HEK293 (cell line): Measurements from ENCODE around the gene SELENOI.
A peak's percentile ranks its signal among the peaks of the same experiment; 100 is the strongest.

Experiments used
- CTCF ChIA-PET: fragments of 350-600 bp; formaldehyde crosslinking; extraction: SDS; loops from one replicate; lab custom pipeline; 2021; ENCODE audit warnings: antibody characterized with exemption; lab: Yijun Ruan, JAX
- POLR2A ChIA-PET: fragments of 300-600 bp; formaldehyde crosslinking; extraction: SDS; loops from one replicate; lab custom pipeline; 2020; ENCODE audit warnings: antibody characterized with exemption, inconsistent platforms; lab: Yijun Ruan, JAX
- H3K27ac ChIP-seq: fragments of 200-500 bp; sonication (Bioruptor generic); 2 replicates; pipeline ENCODE4 v1.5.1; 2014; ENCODE audit warnings: low read depth, low read length, control low read depth, inconsistent platforms; ENCODE audit errors: extremely low read depth
- H3K36me3 ChIP-seq, 2 experiments: fragments of 200-500 bp in 1 of 2; sonication (Bioruptor generic) in 1 of 2; 1 replicate in 1 of 2; 2 replicates in 1 of 2; pipeline ENCODE4 v1.5.1; 2014 to 2017; ENCODE audit warnings: inconsistent platforms in 2 of 2, low read length in 2 of 2; ENCODE audit not compliant: control insufficient read depth in 2 of 2, insufficient read depth in 1 of 2
- H3K4me1 ChIP-seq: fragments of 200-500 bp; sonication (Bioruptor generic); 2 replicates; pipeline ENCODE4 v1.5.1; 2014; ENCODE audit warnings: mild to moderate bottlenecking, low read length, inconsistent platforms; ENCODE audit not compliant: control insufficient read depth, insufficient read depth
- H3K4me3 ChIP-seq: 2 replicates; pipeline ENCODE4 v1.5.1; 2011; ENCODE audit warnings: low read depth, mild to moderate bottlenecking, control low read depth, low read length, moderate library complexity
- H3K9me3 ChIP-seq: fragments of 200-500 bp; sonication (Bioruptor generic); 2 replicates; pipeline ENCODE4 v1.5.1; 2014; ENCODE audit warnings: low read depth, low read length, inconsistent platforms; ENCODE audit not compliant: control insufficient read depth, insufficient read depth
- GLIS1 ChIP-seq: fragments of 450-650 bp; formaldehyde crosslinking; IDR thresholded peaks from 2 replicates; pipeline ENCODE4 v1.5.1; 2016; ENCODE audit warnings: missing biosample characterization, missing genetic modification characterization
- GLIS2 ChIP-seq: fragments of 450-650 bp; formaldehyde crosslinking; IDR thresholded peaks from 2 replicates; pipeline ENCODE4 v1.5.1; 2016; ENCODE audit warnings: missing biosample characterization, missing genetic modification characterization
- KLF1 ChIP-seq: fragments of 450-650 bp; formaldehyde crosslinking; IDR thresholded peaks from 2 replicates; pipeline ENCODE4 v1.5.1; 2016; ENCODE audit warnings: missing biosample characterization, missing genetic modification characterization
- KLF10 ChIP-seq: fragments of 450-650 bp; IDR thresholded peaks from 2 replicates; pipeline ENCODE4 v1.5.1; 2018; ENCODE audit warnings: missing biosample characterization, mild to moderate bottlenecking, missing genetic modification characterization
- KLF16 ChIP-seq: fragments of 450-650 bp; formaldehyde crosslinking; IDR thresholded peaks from 2 replicates; pipeline ENCODE4 v1.5.1; 2017; ENCODE audit warnings: missing biosample characterization, missing genetic modification characterization
- PRDM1 ChIP-seq: fragments of 450-650 bp; formaldehyde crosslinking; IDR thresholded peaks from 2 replicates; pipeline ENCODE4; 2016; ENCODE audit warnings: missing biosample characterization, missing genetic modification characterization
- ZBTB21 ChIP-seq: fragments of 450-650 bp; formaldehyde crosslinking; IDR thresholded peaks from 2 replicates; pipeline ENCODE4 v1.5.1; 2017; ENCODE audit warnings: missing biosample characterization, missing genetic modification characterization
- ZNF175 ChIP-seq: fragments of 450-650 bp; formaldehyde crosslinking; IDR thresholded peaks from 2 replicates; pipeline ENCODE4 v1.5.1; 2016; ENCODE audit warnings: missing biosample characterization, missing genetic modification characterization
- ZNF2 ChIP-seq: fragments of 450-650 bp; formaldehyde crosslinking; IDR thresholded peaks from 2 replicates; pipeline ENCODE4 v1.5.1; 2016; ENCODE audit warnings: missing biosample characterization, missing genetic modification characterization
- ZNF366 ChIP-seq: fragments of 450-650 bp; formaldehyde crosslinking; conservative IDR thresholded peaks from 2 replicates; pipeline ENCODE4 v1.5.1; 2016; ENCODE audit warnings: missing biosample characterization, missing genetic modification characterization
- ZNF473 ChIP-seq: fragments of 450-650 bp; formaldehyde crosslinking; IDR thresholded peaks from 2 replicates; pipeline ENCODE4 v1.5.1; 2017; ENCODE audit warnings: missing biosample characterization, missing genetic modification characterization
- ZNF555 ChIP-seq: fragments of 450-650 bp; formaldehyde crosslinking; conservative IDR thresholded peaks from 2 replicates; pipeline ENCODE4 v1.5.1; 2017; ENCODE audit warnings: missing biosample characterization, mild to moderate bottlenecking, missing genetic modification characterization, inconsistent platforms
- ZNF558 ChIP-seq: fragments of 450-650 bp; formaldehyde crosslinking; IDR thresholded peaks from 2 replicates; pipeline ENCODE4 v1.5.1; 2016; ENCODE audit warnings: missing biosample characterization, missing genetic modification characterization
- ZNF629 ChIP-seq: fragments of 450-650 bp; formaldehyde crosslinking; IDR thresholded peaks from 2 replicates; pipeline ENCODE4 v1.5.1; 2017; ENCODE audit warnings: missing biosample characterization, missing genetic modification characterization
- ZNF701 ChIP-seq: fragments of 450-650 bp; formaldehyde crosslinking; IDR thresholded peaks from 2 replicates; pipeline ENCODE4 v1.5.1; 2016; ENCODE audit warnings: missing biosample characterization, missing genetic modification characterization
- ZNF768 ChIP-seq: fragments of 450-650 bp; formaldehyde crosslinking; IDR thresholded peaks from 2 replicates; pipeline ENCODE4 v1.5.1; 2018; ENCODE audit warnings: missing biosample characterization, mild to moderate bottlenecking, missing genetic modification characterization
- ZNF777 ChIP-seq: fragments of 450-650 bp; formaldehyde crosslinking; IDR thresholded peaks from 2 replicates; pipeline ENCODE4 v1.5.1; 2017; ENCODE audit warnings: missing biosample characterization, missing genetic modification characterization, borderline replicate concordance
- ZNF792 ChIP-seq: fragments of 450-650 bp; formaldehyde crosslinking; IDR thresholded peaks from 2 replicates; pipeline ENCODE4 v1.5.1; 2016; ENCODE audit warnings: missing biosample characterization, missing genetic modification characterization
- ZNF837 ChIP-seq: fragments of 450-650 bp; formaldehyde crosslinking; IDR thresholded peaks from 2 replicates; pipeline ENCODE4 v1.5.1; 2016; ENCODE audit warnings: missing biosample characterization, missing genetic modification characterization
- TF ChIP-seq, protein P1 (sequence below): fragments of 450-650 bp; formaldehyde crosslinking; IDR thresholded peaks from 2 replicates; pipeline ENCODE4 v1.5.1; 2016; ENCODE audit warnings: missing biosample characterization, missing genetic modification characterization
- TF ChIP-seq, protein P2 (sequence below): fragments of 450-650 bp; formaldehyde crosslinking; IDR thresholded peaks from 2 replicates; pipeline ENCODE4 v1.5.1; 2017; ENCODE audit warnings: missing biosample characterization, missing genetic modification characterization
- TF ChIP-seq, protein P3 (sequence below): fragments of 450-650 bp; formaldehyde crosslinking; IDR thresholded peaks from 2 replicates; pipeline ENCODE4 v1.5.1; 2016; ENCODE audit warnings: missing biosample characterization, missing genetic modification characterization
- TF ChIP-seq, protein P4 (sequence below): fragments of 450-650 bp; formaldehyde crosslinking; IDR thresholded peaks from 2 replicates; pipeline ENCODE4 v1.5.1; 2016; ENCODE audit warnings: missing biosample characterization, missing genetic modification characterization
- TF ChIP-seq, protein P5 (sequence below): fragments of 450-650 bp; formaldehyde crosslinking; IDR thresholded peaks from 2 replicates; pipeline ENCODE4 v1.5.1; 2016; ENCODE audit warnings: missing biosample characterization, missing genetic modification characterization

The SELENOI gene

DNA sequence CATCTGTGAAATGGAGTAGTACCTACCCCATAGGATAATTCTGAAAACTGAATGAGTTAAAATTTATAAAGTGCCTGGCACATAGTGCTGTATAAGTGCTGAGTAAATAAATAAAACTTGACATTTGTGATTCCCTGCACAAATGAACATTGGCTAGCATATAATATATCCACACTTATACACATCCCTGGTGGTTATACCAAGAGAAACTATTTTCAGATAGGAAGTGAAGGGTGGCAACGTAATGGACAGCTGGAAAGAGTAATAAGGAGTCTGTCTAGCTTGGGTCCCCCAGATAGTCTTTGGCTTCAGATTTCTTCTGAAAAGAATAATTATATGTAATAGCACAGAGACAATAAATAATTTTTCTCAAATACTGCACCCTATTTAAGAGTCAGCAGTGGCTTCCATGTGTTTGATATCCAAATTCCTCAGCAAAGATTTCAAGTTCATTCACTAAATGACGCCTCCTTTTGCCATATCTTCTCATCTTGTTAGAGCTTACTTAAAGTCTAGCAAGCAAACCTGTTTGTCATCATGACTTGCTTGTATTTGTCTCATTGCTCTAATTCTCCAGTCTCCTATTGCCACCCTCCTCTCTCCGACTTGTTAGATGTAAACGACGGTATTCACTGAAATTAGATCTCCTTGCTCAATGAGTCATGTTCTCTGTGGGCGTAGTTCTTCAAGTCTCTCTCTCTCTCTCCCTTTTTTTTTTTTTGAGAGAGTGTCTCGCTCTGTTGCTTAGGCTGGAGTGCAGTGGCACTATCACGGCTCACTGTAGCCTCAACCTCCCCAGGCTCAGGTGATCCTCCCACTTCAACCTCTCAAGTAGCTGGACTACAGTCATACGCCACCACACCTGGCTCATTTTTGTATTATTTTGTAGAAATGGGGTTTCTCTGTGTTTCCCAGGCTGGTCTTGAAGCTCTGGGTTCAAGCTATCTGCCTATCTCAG is 9.4 kb downstream of the SELENOI start (continued):
- TF ChIP-seq PRDM1 (peak; percentile 95), GLIS1 (tag by site-specific recombination) (peak; percentile 36; the same call in 1 of the 2 replicates), ZNF473 (no peak), KLF16 (peak; percentile 59), KLF1 (tag by site-specific recombination) (peak; percentile 87), ZBTB21 (tag by site-specific recombination) (peak; percentile 79), ZNF629 (peak; percentile 81), ZNF366 (tag by site-specific recombination) (peak; percentile 75), ZNF777 (tag by site-specific recombination) (no peak), ZNF792 (tag by site-specific recombination) (no peak), ZNF558 (tag by site-specific recombination) (peak; percentile 84; the same call in 1 of the 2 replicates), KLF10 (tag by site-specific recombination) (peak; percentile 50; the same call in 1 of the 2 replicates), ZNF2 (tag by site-specific recombination) (no peak), ZNF175 (tag by site-specific recombination) (no peak)
- TF ChIP-seq, protein P1, sequence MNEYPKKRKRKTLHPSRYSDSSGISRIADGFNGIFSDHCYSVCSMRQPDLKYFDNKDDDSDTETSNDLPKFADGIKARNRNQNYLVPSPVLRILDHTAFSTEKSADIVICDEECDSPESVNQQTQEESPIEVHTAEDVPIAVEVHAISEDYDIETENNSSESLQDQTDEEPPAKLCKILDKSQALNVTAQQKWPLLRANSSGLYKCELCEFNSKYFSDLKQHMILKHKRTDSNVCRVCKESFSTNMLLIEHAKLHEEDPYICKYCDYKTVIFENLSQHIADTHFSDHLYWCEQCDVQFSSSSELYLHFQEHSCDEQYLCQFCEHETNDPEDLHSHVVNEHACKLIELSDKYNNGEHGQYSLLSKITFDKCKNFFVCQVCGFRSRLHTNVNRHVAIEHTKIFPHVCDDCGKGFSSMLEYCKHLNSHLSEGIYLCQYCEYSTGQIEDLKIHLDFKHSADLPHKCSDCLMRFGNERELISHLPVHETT (tag by site-specific recombination), result peak; percentile 78
- TF ChIP-seq, protein P2, sequence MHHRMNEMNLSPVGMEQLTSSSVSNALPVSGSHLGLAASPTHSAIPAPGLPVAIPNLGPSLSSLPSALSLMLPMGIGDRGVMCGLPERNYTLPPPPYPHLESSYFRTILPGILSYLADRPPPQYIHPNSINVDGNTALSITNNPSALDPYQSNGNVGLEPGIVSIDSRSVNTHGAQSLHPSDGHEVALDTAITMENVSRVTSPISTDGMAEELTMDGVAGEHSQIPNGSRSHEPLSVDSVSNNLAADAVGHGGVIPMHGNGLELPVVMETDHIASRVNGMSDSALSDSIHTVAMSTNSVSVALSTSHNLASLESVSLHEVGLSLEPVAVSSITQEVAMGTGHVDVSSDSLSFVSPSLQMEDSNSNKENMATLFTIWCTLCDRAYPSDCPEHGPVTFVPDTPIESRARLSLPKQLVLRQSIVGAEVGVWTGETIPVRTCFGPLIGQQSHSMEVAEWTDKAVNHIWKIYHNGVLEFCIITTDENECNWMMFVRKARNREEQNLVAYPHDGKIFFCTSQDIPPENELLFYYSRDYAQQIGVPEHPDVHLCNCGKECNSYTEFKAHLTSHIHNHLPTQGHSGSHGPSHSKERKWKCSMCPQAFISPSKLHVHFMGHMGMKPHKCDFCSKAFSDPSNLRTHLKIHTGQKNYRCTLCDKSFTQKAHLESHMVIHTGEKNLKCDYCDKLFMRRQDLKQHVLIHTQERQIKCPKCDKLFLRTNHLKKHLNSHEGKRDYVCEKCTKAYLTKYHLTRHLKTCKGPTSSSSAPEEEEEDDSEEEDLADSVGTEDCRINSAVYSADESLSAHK, result peak; percentile 61; the same call in 1 of the 2 replicates
- TF ChIP-seq, protein P3, sequence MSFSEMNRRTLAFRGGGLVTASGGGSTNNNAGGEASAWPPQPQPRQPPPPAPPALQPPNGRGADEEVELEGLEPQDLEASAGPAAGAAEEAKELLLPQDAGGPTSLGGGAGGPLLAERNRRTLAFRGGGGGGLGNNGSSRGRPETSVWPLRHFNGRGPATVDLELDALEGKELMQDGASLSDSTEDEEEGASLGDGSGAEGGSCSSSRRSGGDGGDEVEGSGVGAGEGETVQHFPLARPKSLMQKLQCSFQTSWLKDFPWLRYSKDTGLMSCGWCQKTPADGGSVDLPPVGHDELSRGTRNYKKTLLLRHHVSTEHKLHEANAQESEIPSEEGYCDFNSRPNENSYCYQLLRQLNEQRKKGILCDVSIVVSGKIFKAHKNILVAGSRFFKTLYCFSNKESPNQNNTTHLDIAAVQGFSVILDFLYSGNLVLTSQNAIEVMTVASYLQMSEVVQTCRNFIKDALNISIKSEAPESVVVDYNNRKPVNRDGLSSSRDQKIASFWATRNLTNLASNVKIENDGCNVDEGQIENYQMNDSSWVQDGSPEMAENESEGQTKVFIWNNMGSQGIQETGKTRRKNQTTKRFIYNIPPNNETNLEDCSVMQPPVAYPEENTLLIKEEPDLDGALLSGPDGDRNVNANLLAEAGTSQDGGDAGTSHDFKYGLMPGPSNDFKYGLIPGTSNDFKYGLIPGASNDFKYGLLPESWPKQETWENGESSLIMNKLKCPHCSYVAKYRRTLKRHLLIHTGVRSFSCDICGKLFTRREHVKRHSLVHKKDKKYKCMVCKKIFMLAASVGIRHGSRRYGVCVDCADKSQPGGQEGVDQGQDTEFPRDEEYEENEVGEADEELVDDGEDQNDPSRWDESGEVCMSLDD (tag by site-specific recombination), result no peak
- TF ChIP-seq, protein P4, sequence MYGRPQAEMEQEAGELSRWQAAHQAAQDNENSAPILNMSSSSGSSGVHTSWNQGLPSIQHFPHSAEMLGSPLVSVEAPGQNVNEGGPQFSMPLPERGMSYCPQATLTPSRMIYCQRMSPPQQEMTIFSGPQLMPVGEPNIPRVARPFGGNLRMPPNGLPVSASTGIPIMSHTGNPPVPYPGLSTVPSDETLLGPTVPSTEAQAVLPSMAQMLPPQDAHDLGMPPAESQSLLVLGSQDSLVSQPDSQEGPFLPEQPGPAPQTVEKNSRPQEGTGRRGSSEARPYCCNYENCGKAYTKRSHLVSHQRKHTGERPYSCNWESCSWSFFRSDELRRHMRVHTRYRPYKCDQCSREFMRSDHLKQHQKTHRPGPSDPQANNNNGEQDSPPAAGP (tag by site-specific recombination), result peak; percentile 78

DNA sequence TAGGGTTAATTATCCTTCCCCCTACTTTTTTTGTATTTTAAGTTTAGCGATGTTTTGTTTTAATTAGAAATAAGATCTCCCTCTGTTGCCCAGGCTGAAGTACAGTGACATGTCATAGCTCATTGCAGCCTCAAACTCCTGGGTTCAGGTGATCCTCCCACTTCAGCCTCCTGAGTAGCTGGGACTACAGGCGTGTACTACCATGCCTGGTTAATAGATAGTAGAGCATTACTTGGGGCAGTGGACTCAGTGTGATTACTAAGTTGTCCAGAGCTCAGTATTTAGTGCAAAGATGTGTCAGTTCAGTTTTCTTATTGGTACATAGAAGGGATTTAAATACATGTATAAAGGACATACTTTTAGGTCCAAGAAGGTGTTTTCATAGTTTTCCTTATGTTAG is 10.2 kb downstream of the SELENOI start:
- CTCF ChIA-PET, result interaction anchor here (1.1 to 2.0 kb wide), 3 partner anchors 10 to 222 kb away, joined by 3 to 7 read pairs (median 6); no protein-coding TSS in a partner anchor
- H3K9me3 ChIP-seq, result no peaks in the 10 kb centered on the region
- H3K36me3 ChIP-seq, result no peaks in the 10 kb centered on the region
- TF ChIP-seq GLIS2 (tag by site-specific recombination), result no peak
- TF ChIP-seq ZNF701 (tag by site-specific recombination), result no peak
- no peak for TF ChIP-seq ZNF837
- no peak for TF ChIP-seq ZNF768 (tag by site-specific recombination)
- TF ChIP-seq ZNF555 (tag by site-specific recombination), result no peak
- TF ChIP-seq, protein P5, sequence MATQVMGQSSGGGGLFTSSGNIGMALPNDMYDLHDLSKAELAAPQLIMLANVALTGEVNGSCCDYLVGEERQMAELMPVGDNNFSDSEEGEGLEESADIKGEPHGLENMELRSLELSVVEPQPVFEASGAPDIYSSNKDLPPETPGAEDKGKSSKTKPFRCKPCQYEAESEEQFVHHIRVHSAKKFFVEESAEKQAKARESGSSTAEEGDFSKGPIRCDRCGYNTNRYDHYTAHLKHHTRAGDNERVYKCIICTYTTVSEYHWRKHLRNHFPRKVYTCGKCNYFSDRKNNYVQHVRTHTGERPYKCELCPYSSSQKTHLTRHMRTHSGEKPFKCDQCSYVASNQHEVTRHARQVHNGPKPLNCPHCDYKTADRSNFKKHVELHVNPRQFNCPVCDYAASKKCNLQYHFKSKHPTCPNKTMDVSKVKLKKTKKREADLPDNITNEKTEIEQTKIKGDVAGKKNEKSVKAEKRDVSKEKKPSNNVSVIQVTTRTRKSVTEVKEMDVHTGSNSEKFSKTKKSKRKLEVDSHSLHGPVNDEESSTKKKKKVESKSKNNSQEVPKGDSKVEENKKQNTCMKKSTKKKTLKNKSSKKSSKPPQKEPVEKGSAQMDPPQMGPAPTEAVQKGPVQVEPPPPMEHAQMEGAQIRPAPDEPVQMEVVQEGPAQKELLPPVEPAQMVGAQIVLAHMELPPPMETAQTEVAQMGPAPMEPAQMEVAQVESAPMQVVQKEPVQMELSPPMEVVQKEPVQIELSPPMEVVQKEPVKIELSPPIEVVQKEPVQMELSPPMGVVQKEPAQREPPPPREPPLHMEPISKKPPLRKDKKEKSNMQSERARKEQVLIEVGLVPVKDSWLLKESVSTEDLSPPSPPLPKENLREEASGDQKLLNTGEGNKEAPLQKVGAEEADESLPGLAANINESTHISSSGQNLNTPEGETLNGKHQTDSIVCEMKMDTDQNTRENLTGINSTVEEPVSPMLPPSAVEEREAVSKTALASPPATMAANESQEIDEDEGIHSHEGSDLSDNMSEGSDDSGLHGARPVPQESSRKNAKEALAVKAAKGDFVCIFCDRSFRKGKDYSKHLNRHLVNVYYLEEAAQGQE (tag by site-specific recombination), result no peak
- H3K4me3 ChIP-seq, result no peak overlapping the region
- H3K27ac ChIP-seq, result no peak overlapping the region
- H3K4me1 ChIP-seq, result peaks cover 14% of the 10 kb centered on the region; the same call in 1 of the 2 replicates
- POLR2A ChIA-PET, result interaction anchor here (0.9 kb wide), 1 partner anchor 10 kb away, joined by 5 read pairs; the partner anchor contains the start of gene SELENOI
